DND-41 (cell line): Measurements from ENCODE around the gene LRFN4.
A peak's percentile ranks its signal among the peaks of the same experiment; 100 is the strongest.

Experiments
- ATAC-seq: fragments of 200-7000 bp; cut with Tn5 transposase; 3 replicates; pipeline ENCODE4 v1.9.1; 2021; ENCODE audit warnings: low read depth; ENCODE audit not compliant: insufficient read depth
- DNase-seq: peaks from one replicate; pipeline ENCODE4 v3.0.0-alpha.2; 2020
- H2AFZ ChIP-seq: 2 replicates; pipeline ENCODE4 v1.6.0; 2012; ENCODE audit warnings: low read depth, low read length
- H3K27ac ChIP-seq: 2 replicates; pipeline ENCODE4 v1.5.1; 2012; ENCODE audit warnings: low read length, inconsistent platforms
- H3K27me3 ChIP-seq: fragments of 200-600 bp; sonication (generic); 2 replicates; pipeline ENCODE4 v1.6.0; 2012; ENCODE audit warnings: low read length, mild to moderate bottlenecking, inconsistent platforms; ENCODE audit not compliant: insufficient read depth, poor library complexity
- H3K36me3 ChIP-seq: 2 replicates; pipeline ENCODE4 v1.5.1; 2012; ENCODE audit warnings: low read length, inconsistent platforms; ENCODE audit not compliant: insufficient read depth
- H3K4me1 ChIP-seq: 2 replicates; pipeline ENCODE4 v1.5.1; 2012; ENCODE audit warnings: mild to moderate bottlenecking, low read length; ENCODE audit not compliant: insufficient read depth
- H3K4me2 ChIP-seq: 2 replicates; pipeline ENCODE4 v1.6.0; 2012; ENCODE audit warnings: mild to moderate bottlenecking, moderate library complexity, low read length, inconsistent platforms; ENCODE audit not compliant: insufficient read depth
- H3K4me3 ChIP-seq, 2 experiments: fragments of 200-600 bp in 1 of 2; shearing (Covaris generic) in 1 of 2; 2 replicates each; pipeline ENCODE4 v1.5.1; 2012 to 2016; ENCODE audit warnings: inconsistent platforms in 2 of 2, low read length in 2 of 2, mild to moderate bottlenecking in 2 of 2, low read depth in 1 of 2, moderate library complexity in 1 of 2
- H3K79me2 ChIP-seq: 2 replicates; pipeline ENCODE4 v1.6.0; 2012; ENCODE audit warnings: low read length, inconsistent platforms; ENCODE audit not compliant: insufficient read depth
- H3K9ac ChIP-seq: 2 replicates; pipeline ENCODE4 v1.6.0; 2012; ENCODE audit warnings: low read depth, mild to moderate bottlenecking, inconsistent platforms, low read length, moderate library complexity
- H3K9me3 ChIP-seq: 2 replicates; pipeline ENCODE4 v1.5.1; 2012; ENCODE audit warnings: low read length, moderate library complexity, mild to moderate bottlenecking, inconsistent platforms; ENCODE audit not compliant: insufficient read depth, severe bottlenecking
- H4K20me1 ChIP-seq: 2 replicates; pipeline ENCODE4 v1.6.0; 2012; ENCODE audit warnings: low read length; ENCODE audit not compliant: insufficient read depth
- CTCF ChIP-seq: IDR thresholded peaks from 2 replicates; pipeline ENCODE4 v1.5.1; 2012; ENCODE audit warnings: borderline replicate concordance, low read length, moderate library complexity, mild to moderate bottlenecking; ENCODE audit not compliant: poor library complexity, severe bottlenecking; ENCODE audit errors: extremely low read depth
- EZH2 ChIP-seq: IDR thresholded peaks from 3 replicates; pipeline ENCODE4 v1.6.1; 2012; ENCODE audit warnings: borderline replicate concordance, low read depth, mild to moderate bottlenecking, moderate library complexity, low read length, inconsistent platforms; ENCODE audit not compliant: severe bottlenecking

LRFN4 gene

GRCh38 chr11:66878474-66878873, 21.6 kb downstream of the LRFN4 start:
- H2AFZ ChIP-seq: no peak overlapping the region
- H3K4me3 ChIP-seq: no peak overlapping the region
- ATAC-seq (no peak), DNase-seq (no peak)
- H3K4me1 ChIP-seq: peaks cover 36% of the 10 kb centered on the region
- peaks cover 7% of the 10 kb centered on the region; the same call in 1 of the 2 replicates for H4K20me1 ChIP-seq
- H3K79me2 ChIP-seq: no peaks in the 10 kb centered on the region
- no peaks in the 10 kb centered on the region for H3K36me3 ChIP-seq
- H3K27me3 ChIP-seq: no peaks in the 10 kb centered on the region
- TF ChIP-seq EZH2: no peak
- no peak for TF ChIP-seq CTCF
- no peak overlapping the region for H3K27ac ChIP-seq
- no peak overlapping the region for H3K9ac ChIP-seq
- H3K9me3 ChIP-seq: no peaks in the 10 kb centered on the region
- no peak overlapping the region for H3K4me2 ChIP-seq

DNA sequence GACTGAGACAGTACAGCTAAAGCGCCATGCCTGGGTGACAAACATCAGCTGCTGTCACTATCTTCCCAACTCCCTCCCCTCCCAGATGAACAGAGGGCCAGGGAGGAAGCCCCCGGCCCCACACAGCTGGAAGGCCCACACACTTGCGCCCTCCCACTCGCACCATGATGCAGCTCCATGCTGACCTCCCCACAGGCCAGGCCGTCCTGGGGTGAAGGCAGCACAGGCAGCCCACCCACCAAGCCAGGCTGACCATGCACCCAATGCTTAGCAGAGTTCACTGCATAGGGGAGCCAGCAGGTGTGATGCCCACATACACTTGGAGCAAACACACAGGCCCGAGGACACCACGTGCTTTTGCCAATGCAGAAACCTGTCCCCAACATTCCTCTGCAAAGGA, 22.1 kb downstream of the LRFN4 start:
- no peak for DNase-seq
- Histone ChIP-seq H3K4me2 (no peak overlapping the region), H3K27me3 (no peaks in the 10 kb centered on the region), H3K4me3 (no peak overlapping the region), H3K36me3 (no peaks in the 10 kb centered on the region), H3K27ac (peak overlapping the region; percentile 80; the same call in 1 of the 2 replicates), H3K9ac (no peak overlapping the region), H3K79me2 (no peaks in the 10 kb centered on the region), H3K9me3 (no peaks in the 10 kb centered on the region), H4K20me1 (peaks cover 7% of the 10 kb centered on the region; the same call in 1 of the 2 replicates), H2AFZ (no peak overlapping the region), H3K4me1 (peaks cover 36% of the 10 kb centered on the region)
- ATAC-seq: no peak
- TF ChIP-seq CTCF: no peak
- TF ChIP-seq EZH2: no peak

DNA sequence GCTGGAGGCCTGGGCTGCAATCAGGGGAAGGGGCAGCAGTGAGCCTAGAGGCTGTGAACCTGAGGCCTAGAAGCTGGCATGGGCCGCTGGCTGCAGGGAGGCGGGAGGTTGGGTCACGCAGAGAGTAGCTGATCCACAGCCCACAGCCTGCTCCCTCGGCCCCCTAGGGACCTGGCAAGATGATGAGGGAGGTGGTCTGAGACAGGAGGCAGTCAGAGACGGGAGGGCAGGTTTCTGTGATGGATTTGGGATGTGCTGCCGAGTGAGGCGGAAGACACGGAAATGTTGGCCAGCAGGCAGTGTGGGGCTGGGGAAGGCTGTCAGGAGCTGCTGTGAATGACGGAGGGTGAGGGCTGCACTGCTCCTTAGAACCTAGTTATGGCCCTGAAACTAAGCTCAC, 22.7 kb downstream of the LRFN4 start:
- Histone ChIP-seq H4K20me1 (peaks cover 7% of the 10 kb centered on the region; the same call in 1 of the 2 replicates), H3K4me1 (peaks cover 36% of the 10 kb centered on the region), H3K4me3 (no peak overlapping the region), H2AFZ (no peak overlapping the region), H3K27me3 (no peaks in the 10 kb centered on the region), H3K79me2 (no peaks in the 10 kb centered on the region), H3K27ac (peak overlapping the region; percentile 80), H3K9ac (no peak overlapping the region), H3K4me2 (peak overlapping the region; percentile 64), H3K36me3 (no peaks in the 10 kb centered on the region), H3K9me3 (no peaks in the 10 kb centered on the region)
- ATAC-seq: no peak
- no peak for DNase-seq
- no peak for TF ChIP-seq CTCF
- TF ChIP-seq EZH2: no peak

GRCh38 chr11:66879999-66880398, 23.1 kb downstream of the LRFN4 start:
- Histone ChIP-seq H3K27me3 (no peaks in the 10 kb centered on the region), H3K27ac (peak overlapping the region; percentile 80), H3K4me1 (peaks cover 36% of the 10 kb centered on the region), H2AFZ (0 out of 2 replicates have a peak overlapping the region, but pooled peaks have one; percentile 3), H3K4me2 (peak overlapping the region; percentile 64), H3K79me2 (no peaks in the 10 kb centered on the region), H4K20me1 (peaks cover 7% of the 10 kb centered on the region; the same call in 1 of the 2 replicates), H3K4me3 (peak overlapping the region in 1 of 2 experiments; percentile 40; a peak in 2 of 4 replicates), H3K9me3 (no peaks in the 10 kb centered on the region), H3K36me3 (no peaks in the 10 kb centered on the region), H3K9ac (peak overlapping the region; percentile 39)
- ATAC-seq (no peak), DNase-seq (no peak)
- TF ChIP-seq EZH2: no peak
- no peak for TF ChIP-seq CTCF
